Retinal pigment epithelial cell (primary cell): ENCODE results near the gene CYB561D2.
A peak's percentile ranks its signal among the peaks of the same experiment; 100 is the strongest.

Experiments
- DNase-seq: peaks from one replicate; pipeline ENCODE4 v3.0.0-alpha.2; 2010; ENCODE audit warnings: low read depth
- H3K4me3 ChIP-seq: 2 replicates; pipeline ENCODE4 v1.5.1; 2011; ENCODE audit warnings: mild to moderate bottlenecking, low read length, control low read depth, moderate library complexity
- CTCF ChIP-seq: conservative IDR thresholded peaks from 2 replicates; pipeline ENCODE4 v1.5.1; 2011; ENCODE audit warnings: low read depth, low read length, control low read depth, inconsistent platforms

The CYB561D2 gene

GRCh38 chr3:50381383-50381782 lies 30.7 kb downstream of the CYB561D2 start:
- no peak overlapping the region for H3K4me3 ChIP-seq
- DNase-seq, result no peak
- no peak for TF ChIP-seq CTCF

- no peak for TF ChIP-seq CTCF
- DNase-seq, result no peak
- no peak overlapping the region for H3K4me3 ChIP-seq
Measured at GRCh38 chr3:50382722-50383121, 32.1 kb downstream of the CYB561D2 start.

GRCh38 chr3:50383750-50384149 lies 33.1 kb downstream of the CYB561D2 start:
- no peak for DNase-seq
- TF ChIP-seq CTCF, result no peak
- no peak overlapping the region for H3K4me3 ChIP-seq

- H3K4me3 ChIP-seq, result no peak overlapping the region
- TF ChIP-seq CTCF, result no peak
- DNase-seq, result no peak
Measured at GRCh38 chr3:50385754-50386153, 35.1 kb downstream of the CYB561D2 start.

- no peak for DNase-seq
- TF ChIP-seq CTCF, result peak; percentile 53
- no peak overlapping the region for H3K4me3 ChIP-seq
Measured at GRCh38 chr3:50388016-50388719, 37.5 kb downstream of the CYB561D2 start.

GRCh38 chr3:50388720-50389413 lies 38.2 kb downstream of the CYB561D2 start:
- DNase-seq, result peak; percentile 16
- H3K4me3 ChIP-seq, result no peak overlapping the region
- TF ChIP-seq CTCF, result no peak

GRCh38 chr3:50389414-50389767 lies 38.7 kb downstream of the CYB561D2 start:
- H3K4me3 ChIP-seq, result no peak overlapping the region
- no peak for DNase-seq
- TF ChIP-seq CTCF, result no peak
